RPMI7951 (cell line): Measurements from ENCODE around the gene PFDN2. TPM values are rescaled to one million over a fixed set of nuclear protein-coding genes. Genes with fewer than 3 reads are reported as not detected.
A peak's percentile ranks its signal among the peaks of the same experiment; 100 is the strongest.

Experiments used
- DNase-seq: peaks from one replicate; pipeline ENCODE4 v3.0.0-alpha.2; 2012; ENCODE audit warnings: low read depth
- total RNA-seq: library from RNA; depleted of rRNA; stranded (reverse); fragments of >200 nt; shearing (Covaris generic); gene quantifications from 2 replicates; pipeline ENCODE4 v1.2.3, GENCODE V29; 2014; rRNA removed

PFDN2 gene
- total RNA-seq: 82.0 and 94.4 TPM in 2 replicates

- DNase-seq: peak; percentile 76
These were observed at the start of gene PFDN2, which contains the start of gene NIT1 for GRCh38 chr1:161117759-161118581. PFDN2 (minus strand) TSS chr1:161118037; CDS start chr1:161118026, 11 bp downstream. NIT1 (plus strand) TSS chr1:161118105; CDS start chr1:161118177, 72 bp downstream.

GRCh38 chr1:161166669-161167548 is 49.1 kb upstream of the PFDN2 start:
- no peak for DNase-seq

GRCh38 chr1:161165742-161166668 is 48.2 kb upstream of the PFDN2 start, which contains the start of gene PPOX:
PPOX (plus strand) TSS chr1:161166426; CDS start chr1:161166848, 422 bp downstream.
- DNase-seq: peak; percentile 97

- no peak for DNase-seq
These were observed 47.2 kb upstream of the PFDN2 start for GRCh38 chr1:161164901-161165610.

GRCh38 chr1:161163793-161164192 is 46.0 kb upstream of the PFDN2 start:
- DNase-seq: no peak

GRCh38 chr1:161162806-161163205 is 45.0 kb upstream of the PFDN2 start:
- DNase-seq: no peak

- DNase-seq: no peak
These were observed 44.2 kb upstream of the PFDN2 start for GRCh38 chr1:161162052-161162451.

GRCh38 chr1:161161652-161162051 is 43.8 kb upstream of the PFDN2 start:
- no peak for DNase-seq

GRCh38 chr1:161160671-161161145 is 42.9 kb upstream of the PFDN2 start:
- no peak for DNase-seq

- no peak for DNase-seq
These were observed 42.0 kb upstream of the PFDN2 start for GRCh38 chr1:161159913-161160243.

GRCh38 chr1:161159087-161159912 is 41.5 kb upstream of the PFDN2 start, which contains the start of gene USP21:
USP21 (plus strand) TSS chr1:161159500; CDS start chr1:161160641, 1,141 bp downstream.
- DNase-seq: peak; percentile 85

GRCh38 chr1:161158316-161159010 is 40.6 kb upstream of the PFDN2 start:
- no peak for DNase-seq

GRCh38 chr1:161157867-161158266 is 40.0 kb upstream of the PFDN2 start:
- no peak for DNase-seq

- DNase-seq: peak; percentile 86
These were observed 36.0 kb upstream of the PFDN2 start, which contains the start of gene UFC1 for GRCh38 chr1:161153682-161154337. UFC1 (plus strand) TSS chr1:161153978; CDS start chr1:161153998, 20 bp downstream.

GRCh38 chr1:161153176-161153575 is 35.3 kb upstream of the PFDN2 start:
- DNase-seq: no peak

- no peak for DNase-seq
These were observed 28.0 kb upstream of the PFDN2 start for GRCh38 chr1:161145832-161146231.

GRCh38 chr1:161140755-161141400 is 23.0 kb upstream of the PFDN2 start:
- DNase-seq: no peak

GRCh38 chr1:161139766-161140165 is 21.9 kb upstream of the PFDN2 start:
- DNase-seq: peak; percentile 40
